Activated T-cell treated with anti-CD3 and anti-CD28 coated beads for 1 hour (primary cell): Measurements from ENCODE around the gene UTP4.

Experiments
- DNase-seq: peaks from one replicate; pipeline ENCODE4 v3.0.0-alpha.2; 2020; ENCODE audit warnings: low read depth

Gene UTP4

GRCh38 chr16:69132424-69133252 lies at the start of gene UTP4, which contains the start of gene CHTF8:
Gene UTP4, plus strand, starts transcription at chr16:69132649. Its CDS starts 811 bp downstream, at chr16:69133460.
Gene CHTF8, minus strand, starts transcription at chr16:69132588. Its CDS starts 11,130 bp downstream, at chr16:69121458.
- peak; percentile 81 for DNase-seq

DNA sequence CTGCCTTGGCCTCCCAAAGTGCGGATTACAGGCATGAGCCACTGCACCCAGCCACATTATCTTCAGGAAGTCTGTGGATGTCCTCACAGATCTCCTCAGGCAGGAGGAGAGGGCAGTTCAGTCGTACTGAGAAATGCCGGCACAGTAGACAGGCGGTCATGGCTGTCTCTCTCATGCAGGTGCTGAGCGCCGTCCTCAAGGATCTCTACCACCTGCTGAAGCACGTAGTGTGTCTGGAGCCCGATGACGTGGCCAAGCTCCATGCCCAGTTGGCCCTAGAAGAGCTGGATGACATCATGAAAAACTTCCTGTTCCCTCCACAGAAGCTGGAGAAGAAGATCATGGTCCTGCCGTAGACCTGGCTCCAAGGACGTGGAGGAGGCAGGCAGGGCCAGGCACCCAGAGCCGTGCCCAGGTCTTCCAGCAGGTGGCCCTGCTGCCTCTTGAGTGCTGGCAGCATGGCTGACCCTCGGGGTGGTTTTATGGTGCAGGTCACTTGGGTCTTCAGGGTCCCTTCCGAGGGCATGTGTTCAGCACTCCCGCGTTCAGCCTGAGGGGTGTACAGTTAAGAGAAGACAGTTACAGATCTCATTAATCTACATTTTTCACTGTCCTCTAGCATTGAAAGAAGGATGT lies 49.0 kb upstream of the UTP4 start:
- DNase-seq = no peak

GRCh38 chr16:69084289-69084688 lies 48.2 kb upstream of the UTP4 start:
- no peak for DNase-seq

GRCh38 chr16:69085032-69085695 lies 47.3 kb upstream of the UTP4 start:
- no peak for DNase-seq

DNA sequence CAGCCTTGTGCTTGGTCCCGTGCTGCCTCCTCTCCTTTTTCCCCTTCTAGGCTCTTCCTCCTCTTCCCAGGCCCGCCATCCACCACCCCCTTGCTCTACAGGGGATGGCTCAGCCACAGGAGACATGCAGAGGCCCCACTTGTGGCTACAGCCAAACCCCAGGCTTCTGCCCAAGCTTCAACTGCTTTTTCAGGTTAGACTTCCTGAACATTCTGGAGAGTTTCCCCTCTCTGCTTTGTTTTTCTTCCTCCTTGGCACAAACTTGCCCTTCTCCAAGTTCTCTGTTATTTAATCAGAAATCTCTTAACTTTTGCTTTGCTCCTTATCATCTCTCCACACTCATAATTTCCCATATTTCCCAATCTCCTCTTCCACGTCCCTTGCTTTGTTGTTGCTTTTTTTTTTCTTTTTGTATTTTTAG lies 45.3 kb upstream of the UTP4 start:
- DNase-seq = no peak

GRCh38 chr16:69088684-69089083 lies 43.8 kb upstream of the UTP4 start:
- DNase-seq = no peak

- DNase-seq = no peak
These were observed 43.1 kb upstream of the UTP4 start for GRCh38 chr16:69089091-69089910.

- DNase-seq = no peak
These were observed 38.5 kb upstream of the UTP4 start for GRCh38 chr16:69093974-69094373.

DNA sequence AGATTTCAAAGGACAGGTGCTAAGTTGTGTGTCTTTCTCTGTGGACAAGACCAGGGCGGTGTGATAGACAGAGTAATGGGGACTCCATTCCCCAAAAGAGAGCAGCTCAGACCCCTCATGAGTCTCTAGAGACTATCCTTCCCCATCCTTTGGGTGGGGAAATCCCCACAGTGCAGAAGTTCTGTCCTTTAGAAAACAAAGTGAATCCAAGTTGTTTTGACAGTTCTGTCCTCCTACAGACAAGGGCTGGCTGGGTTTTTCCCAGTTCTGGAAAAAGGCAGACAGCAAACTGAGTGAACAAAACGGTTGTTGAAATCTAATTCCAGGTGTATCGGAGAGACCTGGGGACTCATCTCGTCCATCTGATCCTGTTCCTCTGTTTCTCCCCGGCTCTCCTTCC lies 37.9 kb upstream of the UTP4 start:
- DNase-seq = no peak

DNA sequence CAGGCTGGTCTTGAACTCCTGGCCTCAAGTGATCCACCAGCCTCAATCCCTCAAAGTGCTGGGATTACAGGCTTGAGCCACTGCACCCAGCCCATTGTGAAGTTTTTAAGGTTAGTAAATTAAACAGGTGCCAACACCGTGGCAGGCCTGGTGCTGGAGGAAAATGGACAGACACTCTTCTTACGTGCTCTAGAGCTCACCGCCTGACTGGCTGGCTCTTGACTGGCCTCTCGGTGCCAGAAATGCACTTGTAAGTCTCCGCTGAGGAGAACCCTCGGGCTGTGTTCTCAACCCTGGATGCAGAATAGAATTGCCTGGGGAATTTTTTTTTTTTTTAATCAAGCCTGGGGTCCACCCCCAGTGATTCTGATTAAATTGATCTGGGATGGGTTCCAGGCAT lies 37.3 kb upstream of the UTP4 start:
- DNase-seq = no peak

GRCh38 chr16:69100071-69100691 lies 32.3 kb upstream of the UTP4 start:
- no peak for DNase-seq

- no peak for DNase-seq
These were observed 26.7 kb upstream of the UTP4 start, which contains the start of gene HAS3 for GRCh38 chr16:69105501-69106361. Gene HAS3, plus strand, starts transcription at chr16:69105653. Its CDS starts 3,743 bp downstream, at chr16:69109396.

DNA sequence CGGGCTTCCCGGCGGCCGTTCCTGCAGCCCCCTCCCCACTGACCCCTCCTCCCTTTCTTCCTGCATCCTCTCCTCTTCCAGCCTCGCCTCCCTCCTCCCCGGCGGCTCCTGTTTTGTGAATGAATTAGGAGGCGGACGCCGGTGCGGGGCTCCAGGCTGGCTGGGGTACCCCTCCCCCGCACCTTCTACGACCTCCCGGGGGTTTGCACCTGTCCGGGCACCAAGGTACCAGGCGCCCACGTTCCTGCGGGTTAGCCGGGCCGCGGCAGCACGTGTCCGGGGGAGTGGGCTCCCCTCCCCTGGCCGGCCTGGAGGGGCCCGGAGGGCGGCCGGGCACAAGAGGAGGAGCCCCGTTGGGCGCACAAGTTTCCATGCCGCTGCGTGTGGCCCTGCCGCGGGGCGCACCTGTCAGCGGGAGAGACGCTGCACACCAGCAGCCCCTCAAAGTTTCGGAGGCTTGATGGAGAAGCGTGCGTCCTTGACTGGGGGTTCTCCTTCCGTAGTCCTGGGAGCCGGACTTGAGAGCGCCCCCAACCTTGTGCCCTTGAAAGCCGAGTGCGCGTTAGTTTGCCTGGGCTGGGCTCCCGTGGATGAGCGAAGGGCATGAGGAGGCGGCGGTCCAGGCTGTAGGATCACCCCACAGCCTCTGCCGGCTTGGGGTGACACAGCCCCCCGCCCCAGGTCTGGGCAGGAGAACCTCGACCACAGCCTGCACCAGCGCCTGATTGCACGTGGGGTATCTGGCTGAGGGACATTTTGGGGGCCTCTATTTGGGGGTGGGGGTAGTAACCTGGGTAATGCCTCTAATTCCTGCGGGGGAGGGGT lies 25.7 kb upstream of the UTP4 start:
- DNase-seq = no peak

DNA sequence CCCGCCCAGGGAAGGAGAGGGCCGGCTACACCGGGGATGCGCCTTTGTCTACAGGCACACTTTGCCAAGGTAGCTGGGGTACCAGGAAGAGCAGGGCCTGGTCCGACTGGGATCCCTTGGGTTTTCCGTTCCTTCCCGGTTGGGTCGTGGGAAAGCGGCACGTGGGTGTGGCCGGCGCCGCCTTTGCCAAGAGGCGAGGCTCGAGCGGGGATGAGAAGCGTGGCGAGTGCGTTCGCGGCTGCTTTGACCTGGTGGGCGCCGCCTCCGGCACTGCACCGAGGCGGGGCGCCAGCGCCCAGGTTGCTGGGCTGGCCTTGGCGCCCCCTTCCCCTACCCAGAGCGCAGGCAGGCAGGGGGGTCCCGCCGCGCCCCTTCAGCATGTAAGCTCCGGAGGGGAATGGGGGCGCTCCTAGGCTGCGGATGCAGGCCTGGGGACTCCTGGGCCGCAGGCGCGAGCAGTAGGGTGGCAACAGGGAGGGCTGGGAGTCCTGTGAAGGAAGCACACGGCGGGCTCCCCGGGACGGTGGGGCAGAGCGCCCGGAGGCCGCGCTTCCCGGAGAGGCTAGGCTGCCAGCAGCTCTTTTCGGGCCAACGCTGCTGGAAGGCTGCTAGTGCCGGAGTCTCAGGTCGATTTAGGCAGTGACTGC lies 25.0 kb upstream of the UTP4 start:
- DNase-seq = no peak

DNA sequence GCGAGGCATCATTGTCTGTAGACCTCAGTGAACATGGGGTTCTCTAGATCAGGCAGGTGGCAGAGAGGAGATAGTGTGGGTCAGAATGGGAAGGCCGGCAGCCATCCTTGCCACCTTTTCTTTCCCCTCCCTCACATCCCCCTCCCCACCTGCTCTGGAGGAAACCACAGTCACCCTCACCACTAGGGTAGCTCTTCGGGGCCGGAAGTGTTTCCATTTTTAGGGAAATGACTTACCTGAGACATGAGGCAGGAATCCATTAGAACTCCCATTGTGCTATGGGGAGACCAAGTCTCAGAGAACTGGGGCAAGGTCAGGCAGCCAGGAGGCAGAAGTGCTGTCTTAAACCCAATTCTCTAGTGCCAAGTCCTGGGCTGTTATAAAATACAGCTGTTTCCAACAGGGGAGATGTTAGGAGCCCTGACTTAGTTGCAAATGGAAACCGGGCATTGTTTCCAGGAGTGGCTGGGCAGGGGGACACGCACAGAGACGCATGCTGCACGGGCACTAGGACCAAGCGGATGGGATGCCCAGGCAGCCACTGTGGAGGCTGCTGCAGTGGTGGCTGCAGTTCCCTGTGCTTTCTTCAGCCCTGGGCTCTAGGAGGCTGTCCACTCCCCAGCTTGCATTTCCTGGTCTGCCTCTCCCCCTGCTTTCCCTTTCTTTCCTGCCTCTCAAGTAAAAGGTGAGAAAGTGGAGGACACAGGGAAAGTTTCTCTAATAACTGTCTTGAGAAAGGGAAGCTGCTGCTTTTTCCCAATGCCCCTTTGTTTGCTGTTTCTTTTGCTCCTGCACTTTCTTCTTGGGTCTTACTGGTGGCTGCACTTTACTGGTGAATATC lies 24.2 kb upstream of the UTP4 start:
- no peak for DNase-seq

GRCh38 chr16:69108905-69109252 lies 23.6 kb upstream of the UTP4 start:
- DNase-seq = no peak

GRCh38 chr16:69109486-69110270 lies 22.8 kb upstream of the UTP4 start:
- DNase-seq = no peak
